K562 (cell line): Measurements from ENCODE around the gene LIN28B. TPM values are rescaled to one million over a fixed set of nuclear protein-coding genes. Genes with fewer than 3 reads are reported as not detected.

Experiments used
- CHD2 ChIP-seq: IDR thresholded peaks from 2 replicates; pipeline ENCODE4 v1.6.1; 2011; ENCODE audit warnings: low read depth, low read length
- L3MBTL2 ChIP-seq: fragments of 450-650 bp; IDR thresholded peaks from 2 replicates; pipeline ENCODE4 v1.6.1; 2016; ENCODE audit warnings: mild to moderate bottlenecking, moderate library complexity
- MCM3 ChIP-seq: fragments of 450-650 bp; IDR thresholded peaks from 2 replicates; pipeline ENCODE4 v1.6.1; 2016
- NFIC ChIP-seq: fragments of 450-650 bp; IDR thresholded peaks from 2 replicates; pipeline ENCODE4 v1.6.1; 2017; ENCODE audit warnings: mild to moderate bottlenecking, inconsistent platforms
- RERE ChIP-seq: sonication (generic); formaldehyde crosslinking; IDR thresholded peaks from 2 replicates; pipeline ENCODE4 v1.8.0; 2023; ENCODE audit warnings: missing genetic modification reagents, mild to moderate bottlenecking, borderline replicate concordance
- TCFL5 ChIP-seq: fragments of 250-450 bp; sonication (Bioruptor Pico); conservative IDR thresholded peaks from 2 replicates; pipeline ENCODE4 v1.6.1; 2021; ENCODE audit warnings: mild to moderate bottlenecking, moderate library complexity, matching md5 sums
- ZNF589 ChIP-seq: fragments of 200-800 bp; sonication (Bioruptor generic); IDR thresholded peaks from 2 replicates; pipeline ENCODE4 v1.6.1; 2016; ENCODE audit warnings: low read depth, missing genetic modification characterization, missing compliant biosample characterization
- ZNF778 ChIP-seq: fragments of 450-650 bp; formaldehyde crosslinking; IDR thresholded peaks from 2 replicates; pipeline ENCODE4 v1.4.0; 2020; ENCODE audit warnings: mild to moderate bottlenecking, moderate library complexity
- polyA plus RNA-seq, 8 experiments: library from polyadenylated mRNA; depleted of rRNA in 4 of 8; stranded (reverse) in 5 of 8; unstranded in 3 of 8; fragments of >200 nt; fragmentation: Nextera tagmentation in 2 of 8; fragmentation: Illumina TruSeq in 1 of 8; extraction: Ambion mirVana in 2 of 8; extraction: Trizol in 1 of 8; gene quantifications; 2 replicates each; pipeline versions ENCODE4 v1.2.1 to v1.2.3, GENCODE V29; 2011 to 2014; ENCODE audit warnings: inconsistent platforms in 1 of 8, missing spikeins in 1 of 8
- total RNA-seq, 7 experiments: library from RNA; depleted of rRNA in 6 of 7; stranded (reverse); fragments of >200 nt in 6 of 7; fragmentation: Illumina TruSeq in 2 of 7; extraction: Trizol in 2 of 7; gene quantifications; 2 replicates each; pipeline versions ENCODE4 v1.2.1 to v1.2.3, GENCODE V29; 2011 to 2021; ENCODE audit warnings: low replicate concordance in 1 of 7

Gene LIN28B
- total and polyA plus RNA-seq, 9 of the 15 experiments (the other 6 are each of a cell fraction or from before 2014, with no cell fraction given) = 20.9 to 77.3 (median 42.1) TPM

- TF ChIP-seq RERE (CRISPR knock-in tag) (no peak), MCM3 (no peak), CHD2 (no peak), ZNF778 (no peak), L3MBTL2 (0 out of 2 replicates have a peak, but pooled peaks have one; percentile 37), NFIC (peak; percentile 14; the same call in 1 of the 2 replicates), ZNF589 (CRISPR knock-in tag) (no peak), TCFL5 (CRISPR knock-in tag) (no peak)
These were observed 140.4 kb downstream of the LIN28B start (continued) for GRCh38 chr6:105097288-105097687.
